ENCODE measurements around the gene HSH2D.
A peak's percentile ranks its signal among the peaks of the same experiment; 100 is the strongest.
"Not testable (repeated sequence)": the region's sequence is repeated elsewhere in the genome, so short reads cannot be mapped to it uniquely, and the experiment has no call there.

HSH2D gene

DNA sequence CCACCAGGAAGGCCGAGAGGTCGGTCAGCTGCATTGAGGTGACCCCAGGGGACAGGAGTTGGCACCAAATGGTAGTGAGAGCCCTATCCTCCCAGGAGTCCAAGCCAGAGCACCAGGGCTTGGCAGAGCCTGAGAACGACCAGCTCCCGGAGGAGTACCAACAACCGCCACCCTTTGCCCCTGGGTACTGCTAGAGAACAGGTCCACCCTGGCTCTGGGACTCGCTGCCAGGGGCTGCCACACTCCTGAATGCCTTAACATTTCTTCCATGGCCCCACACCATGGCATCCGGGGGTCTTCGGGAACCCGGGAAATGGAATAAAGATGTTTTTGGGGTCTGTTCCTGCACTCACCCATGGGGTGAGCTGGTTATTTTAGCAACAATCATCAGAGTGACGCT, 14.1 kb downstream of the HSH2D start:
- no peak for DNase-seq

DNA sequence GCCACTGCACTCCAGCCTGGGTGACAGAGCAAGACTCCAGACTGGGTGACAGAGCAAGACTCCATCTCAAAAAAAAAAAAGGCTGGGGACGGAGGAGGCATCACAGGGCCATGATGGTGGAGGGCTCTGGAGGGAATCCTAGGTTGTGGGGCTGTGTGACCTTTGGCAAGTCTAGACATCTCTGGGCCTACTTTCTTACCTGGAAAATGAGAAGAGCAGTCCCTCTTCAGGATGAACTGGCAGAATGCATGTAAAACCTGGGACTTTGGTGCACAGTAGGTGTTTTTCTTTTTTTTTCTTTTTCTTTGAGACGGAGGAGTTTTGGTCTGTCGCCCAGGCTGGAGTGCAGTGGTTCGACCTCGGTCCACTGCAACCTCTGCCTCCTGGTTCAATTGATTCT, 16.2 kb downstream of the HSH2D start:
- DNase-seq = no peak

DNA sequence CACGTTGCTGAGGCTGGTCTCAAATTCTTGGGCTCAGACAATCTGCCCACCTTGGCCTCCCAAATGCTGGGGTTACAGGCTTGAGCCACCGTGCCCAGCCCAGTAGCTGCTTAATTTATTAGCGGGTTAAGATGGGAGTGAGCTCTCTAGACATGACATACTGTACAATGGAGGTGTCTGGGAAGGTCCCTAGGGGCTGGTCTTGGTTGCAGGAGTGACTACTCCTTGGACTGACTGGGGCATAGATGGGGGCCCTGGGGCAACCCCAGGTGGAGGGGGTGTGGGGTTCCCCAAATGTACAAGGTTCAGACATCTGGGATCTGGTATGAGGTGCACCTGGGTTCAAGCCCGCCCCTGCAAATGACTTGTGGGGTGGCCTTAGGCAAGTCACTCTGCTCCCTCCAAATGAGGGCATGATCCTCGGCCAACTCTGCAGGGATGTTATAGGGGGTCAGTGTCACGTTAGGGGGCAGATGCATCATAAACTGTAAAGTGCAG, 17.0 kb downstream of the HSH2D start:
- DNase-seq = no peak

DNA sequence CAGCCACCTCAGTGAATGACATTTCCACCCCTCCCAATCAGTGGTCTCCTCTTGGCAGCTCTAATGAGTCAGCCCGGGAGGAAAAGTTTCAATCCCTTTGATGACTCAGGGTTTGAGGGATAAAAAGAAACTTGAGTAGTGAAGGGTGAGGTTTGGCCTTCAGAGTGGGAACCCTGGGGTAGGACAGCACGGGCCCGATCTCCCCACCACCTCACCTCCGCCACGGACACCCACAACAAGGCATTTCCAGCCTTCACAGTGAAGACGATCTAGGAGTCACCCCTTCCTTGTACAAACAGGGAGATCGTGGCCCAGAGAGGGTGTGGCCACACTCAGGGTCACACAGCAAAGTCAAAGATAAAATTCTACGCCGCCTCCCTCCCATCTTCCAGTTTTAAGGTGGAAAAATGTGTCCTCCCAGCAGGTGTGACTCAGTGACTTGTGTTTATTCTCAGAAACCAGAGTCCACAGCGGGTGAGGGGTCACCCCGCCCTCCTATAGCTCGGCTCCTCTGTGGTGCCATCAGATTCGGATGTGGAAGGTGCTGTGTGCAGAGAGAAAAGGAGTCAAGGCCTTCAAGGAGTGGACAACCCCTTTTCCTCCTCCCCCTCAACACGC, 17.6 kb downstream of the HSH2D start:
- DNase-seq = no peak

- no peak for DNase-seq
Observed at GRCh38 chr19:16161840-16162239, 18.4 kb downstream of the HSH2D start.

DNA sequence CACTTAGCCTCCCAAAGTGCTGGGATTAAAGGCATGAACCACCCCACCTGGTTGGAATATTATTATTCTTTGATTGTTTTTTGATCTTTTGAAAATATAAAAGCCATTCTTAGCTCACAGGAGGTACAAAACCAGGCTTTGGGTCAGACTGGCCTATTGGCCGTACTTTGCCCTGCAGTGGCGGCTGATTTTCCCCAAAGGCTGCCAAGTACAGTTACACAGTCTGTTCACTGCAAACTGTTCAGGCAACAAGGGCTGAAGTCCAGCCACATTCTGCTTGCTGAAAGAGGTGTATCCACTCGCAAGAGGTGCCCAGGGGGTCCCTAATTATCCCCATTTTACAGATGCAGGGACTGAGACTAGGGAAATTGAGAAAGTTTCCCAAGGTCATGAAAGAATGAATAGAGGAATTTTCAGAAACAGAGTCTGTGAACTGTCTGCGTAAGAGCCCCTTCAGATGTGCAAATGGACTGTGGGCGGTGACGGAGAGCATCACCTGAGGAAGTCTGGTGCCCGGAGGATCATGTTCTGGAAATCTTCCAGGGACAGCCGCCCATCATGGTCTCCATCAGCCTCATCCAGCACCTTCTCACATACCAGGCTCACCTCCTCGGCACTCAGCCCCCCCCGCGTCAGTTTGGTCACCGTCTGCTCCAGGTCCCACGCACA, 20.9 kb downstream of the HSH2D start:
- no peak for DNase-seq

DNA sequence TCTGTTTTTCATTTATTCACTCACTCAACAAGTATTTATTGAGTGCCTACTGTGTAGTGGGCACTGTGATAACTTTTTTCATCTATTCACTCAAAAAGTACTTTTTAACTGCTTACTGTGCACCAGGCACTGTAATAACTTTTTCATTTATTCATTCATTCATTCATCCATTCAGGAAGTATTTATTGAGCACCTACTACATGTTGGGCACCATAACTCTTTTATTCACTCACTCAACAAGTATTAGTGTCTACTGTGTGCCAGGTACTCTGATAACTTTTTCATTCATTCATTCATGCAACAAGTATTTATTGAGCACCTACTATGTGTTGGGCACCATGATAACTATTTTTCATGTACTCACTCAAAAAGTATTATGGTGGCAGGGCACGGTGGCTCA, 22.9 kb downstream of the HSH2D start:
- no peak for DNase-seq

- DNase-seq = no peak
Observed at GRCh38 chr19:16167055-16167454, 23.6 kb downstream of the HSH2D start.

- DNase-seq = no peak
Observed at GRCh38 chr19:16168465-16169081, 25.1 kb downstream of the HSH2D start.

DNA sequence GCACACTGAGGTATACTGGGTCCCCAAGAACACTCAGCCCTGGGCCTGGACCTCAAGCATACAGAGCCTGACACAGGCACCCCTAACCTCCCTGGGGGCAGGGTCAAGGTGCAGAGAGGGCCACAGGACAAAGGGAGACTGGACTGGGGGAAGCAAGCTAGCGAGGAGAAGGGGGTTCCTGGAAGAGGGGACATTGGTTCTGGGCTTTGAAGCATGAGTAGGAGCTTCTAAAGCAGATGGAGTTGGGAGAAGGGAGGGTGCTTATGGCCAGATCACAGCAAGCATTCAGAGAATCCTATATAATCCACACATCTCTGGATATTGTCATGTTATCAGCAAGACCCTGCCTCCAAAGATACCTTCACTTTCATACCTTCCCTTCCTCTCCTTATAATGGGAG, 26.6 kb downstream of the HSH2D start:
- DNase-seq = no peak

DNA sequence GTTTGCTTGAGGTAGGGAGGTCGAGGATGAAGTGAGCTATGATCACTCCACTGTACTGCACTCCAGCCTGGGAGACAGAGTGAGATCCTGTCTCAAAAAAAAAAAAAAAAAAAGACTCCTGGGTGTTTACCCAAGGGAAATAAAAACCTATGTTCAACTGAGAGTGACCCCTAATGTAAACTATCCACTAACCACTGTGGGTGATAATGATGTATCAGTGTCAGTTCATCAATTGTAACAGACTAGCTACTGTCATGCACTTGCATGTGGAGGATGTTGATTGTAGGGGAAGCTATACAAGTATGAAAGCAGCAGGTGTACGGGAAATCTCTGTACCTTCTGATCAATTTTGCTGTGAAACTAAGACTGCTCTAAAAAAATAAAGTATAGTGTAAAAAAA, 32.5 kb downstream of the HSH2D start:
- DNase-seq = no peak

- not testable (repeated sequence) for DNase-seq
Observed at GRCh38 chr19:16178866-16179265, 35.4 kb downstream of the HSH2D start.

DNA sequence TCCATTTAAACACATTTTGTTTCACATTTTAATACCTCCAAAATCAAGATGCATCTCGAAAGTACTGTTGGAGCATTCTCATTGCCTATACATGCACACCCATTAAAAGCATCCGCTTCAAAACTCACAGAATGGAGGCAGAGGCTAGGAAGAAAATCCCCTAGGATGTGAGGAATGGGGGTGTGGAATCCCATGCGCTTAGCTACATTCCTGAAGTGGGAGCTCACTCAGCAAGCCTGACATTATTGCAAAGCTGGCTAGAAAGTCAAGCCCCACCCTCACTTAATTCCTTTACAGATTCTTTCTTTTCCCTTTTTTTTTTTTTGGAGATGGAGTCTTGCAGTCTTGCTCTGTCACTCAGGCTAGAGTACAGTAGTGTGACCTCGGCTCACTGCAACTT, 37.1 kb downstream of the HSH2D start:
- DNase-seq = no peak

DNA sequence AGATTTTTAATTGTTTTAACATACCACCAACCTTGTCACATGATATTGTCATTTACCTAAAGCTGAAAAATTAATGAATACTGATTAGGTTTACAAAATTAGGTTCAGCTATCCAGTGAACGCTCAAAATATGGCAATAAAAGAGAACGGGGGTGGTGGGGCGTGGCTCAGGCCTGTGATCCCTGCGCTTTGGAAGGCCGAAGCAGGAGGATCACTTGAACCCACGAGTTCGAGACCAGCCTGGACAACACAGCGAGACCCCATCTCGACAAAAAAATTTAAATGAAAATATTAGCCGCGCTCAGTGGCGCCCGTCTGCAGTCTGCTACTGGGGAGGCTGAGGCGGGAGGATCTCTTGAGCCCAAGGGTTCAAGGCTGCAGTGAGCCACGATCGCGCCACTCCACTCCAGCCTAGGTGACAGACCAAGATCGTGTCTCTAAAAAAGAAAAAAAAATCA, 41.2 kb downstream of the HSH2D start:
- DNase-seq = no peak

DNA sequence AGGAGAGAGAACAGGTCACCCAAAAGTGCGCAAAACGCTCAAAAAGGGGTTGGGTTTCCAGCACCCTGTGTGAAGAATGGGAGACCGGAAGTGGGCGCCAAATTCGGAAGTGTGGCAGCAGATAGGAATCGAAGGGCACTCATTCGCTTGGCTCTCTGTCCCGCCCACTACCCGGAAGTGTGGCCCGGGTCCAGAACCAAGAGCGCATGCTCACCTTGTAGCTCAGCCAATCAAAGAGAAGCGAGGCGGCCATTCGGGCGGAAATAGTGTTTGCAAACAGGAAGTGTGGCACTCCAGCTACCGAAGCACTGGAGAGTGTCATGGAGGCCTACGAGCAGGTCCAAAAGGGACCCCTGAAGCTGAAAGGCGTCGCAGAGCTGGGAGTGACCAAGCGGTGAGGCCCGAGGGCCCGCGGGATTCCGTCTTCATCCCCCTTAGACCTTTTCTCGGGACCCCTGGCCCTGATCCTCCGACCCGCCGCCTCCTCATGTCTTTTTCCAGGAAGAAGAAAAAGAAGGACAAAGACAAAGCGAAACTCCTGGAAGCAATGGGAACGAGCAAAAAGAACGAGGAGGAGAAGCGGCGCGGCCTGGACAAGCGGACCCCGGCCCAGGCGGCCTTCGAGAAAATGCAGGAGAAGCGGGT, 41.8 kb downstream of the HSH2D start, which contains the start of gene FAM32A:
FAM32A (plus strand) TSS at position 288 of the 645 bp plus-strand sequence; CDS start at position 321, 33 bp downstream.
- DNase-seq = peak; percentile 100

DNA sequence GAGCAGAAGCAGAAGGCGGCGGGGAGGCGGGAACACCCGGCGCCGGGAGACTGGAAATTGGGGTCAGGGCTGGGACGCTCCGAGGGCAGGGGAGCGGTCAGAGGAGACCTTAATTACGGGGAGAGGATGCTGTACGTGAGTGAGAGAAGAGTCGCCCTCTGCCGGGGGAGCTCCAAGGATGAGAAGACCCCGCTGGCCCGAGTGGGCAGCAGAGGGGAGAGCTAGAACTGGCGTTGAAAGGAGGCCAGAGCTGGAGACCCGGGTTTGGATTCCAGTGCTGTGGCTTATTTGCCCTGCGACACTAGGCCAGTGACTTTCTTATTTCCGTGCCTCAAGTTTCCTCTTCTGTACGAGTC, 42.3 kb downstream of the HSH2D start:
- no peak for DNase-seq

DNA sequence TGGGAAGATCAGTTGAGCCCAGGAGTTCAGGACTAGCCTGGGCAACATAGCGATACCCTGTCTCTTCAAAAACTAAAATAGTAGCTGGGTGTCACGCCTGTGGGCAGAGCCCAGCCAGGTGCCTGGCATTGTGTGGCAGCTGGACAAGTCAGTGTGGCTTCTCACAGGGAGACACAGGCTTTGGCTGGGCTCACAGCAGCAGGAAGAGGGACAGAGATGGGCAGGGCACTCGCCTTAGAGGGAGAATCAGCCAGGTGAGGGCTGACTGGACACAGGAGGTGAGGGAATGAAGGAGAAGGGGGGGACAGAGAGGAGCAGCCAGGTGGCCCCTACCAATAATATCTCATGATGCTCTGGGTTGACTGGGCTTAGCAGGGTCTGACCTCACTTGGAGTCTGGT, 45.0 kb downstream of the HSH2D start:
- DNase-seq = no peak

- DNase-seq = no peak
Observed at GRCh38 chr19:16190198-16190597, 46.7 kb downstream of the HSH2D start.

DNA sequence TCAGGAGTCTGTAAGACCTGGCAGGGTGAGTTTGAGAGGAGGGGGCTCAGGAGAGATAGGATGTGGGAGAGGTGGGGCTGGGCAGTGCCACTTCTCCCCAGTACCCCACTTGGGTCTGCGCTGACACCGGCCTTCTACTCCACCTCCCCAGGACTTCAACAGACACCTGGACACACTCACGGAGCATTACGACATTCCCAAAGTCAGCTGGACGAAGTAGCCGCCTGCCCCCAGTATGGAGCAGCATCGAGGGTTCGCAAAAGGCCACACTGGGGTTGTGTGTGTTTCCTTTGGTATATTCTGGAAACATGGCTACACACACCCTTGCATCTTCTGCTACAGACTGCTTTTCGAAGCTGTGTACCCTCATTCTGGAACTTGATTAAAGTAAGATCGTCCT, 47.3 kb downstream of the HSH2D start:
- no peak for DNase-seq

GRCh38 chr19:16191216-16191908, 47.9 kb downstream of the HSH2D start:
- DNase-seq = no peak

DNA sequence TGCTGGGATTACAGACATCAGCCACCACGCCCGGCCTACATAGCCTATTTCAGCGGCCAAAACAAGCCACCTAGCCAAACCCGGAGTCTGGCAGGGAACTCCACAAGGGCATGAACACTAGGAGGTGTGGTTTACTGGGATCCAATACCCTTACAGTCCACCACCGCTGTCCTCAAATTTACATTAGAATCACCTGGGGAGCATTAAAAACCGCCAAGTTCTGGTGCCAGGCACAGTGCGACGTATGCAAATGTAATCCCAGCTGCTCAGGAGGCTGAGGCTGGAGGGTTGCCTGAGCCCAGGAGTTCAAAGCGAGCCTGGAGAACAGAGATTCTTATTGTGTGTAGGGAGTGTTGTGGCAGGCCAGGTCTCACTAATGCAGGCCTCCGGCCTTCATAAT, 50.0 kb downstream of the HSH2D start:
- DNase-seq = no peak

DNA sequence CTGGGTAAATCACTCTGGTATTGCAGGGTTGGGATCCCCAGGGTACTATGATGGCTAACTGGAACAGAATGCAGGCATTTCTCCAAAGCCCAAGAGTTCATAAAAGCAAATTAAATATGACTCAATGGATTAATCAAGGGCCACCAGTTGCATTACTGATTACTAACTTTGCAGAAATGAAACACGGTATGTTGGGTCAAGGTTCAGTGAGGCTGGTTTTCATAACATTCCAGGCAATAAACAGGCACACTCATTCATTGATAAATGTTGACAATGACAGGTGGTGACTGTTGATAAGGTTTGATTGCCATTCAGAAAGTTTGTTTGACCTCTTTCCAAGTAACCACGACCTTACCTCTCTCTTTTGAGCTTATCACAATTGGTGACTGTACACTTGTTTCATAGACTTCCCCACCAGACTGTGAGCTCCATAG, 53.7 kb downstream of the HSH2D start:
- no peak for DNase-seq

Measured in SHP77 treated with DMSO at 0.1 percent for 48 hours (cell line).